Fibroblast of peridontal ligament (primary cell): ENCODE results near the gene PTPRN2.

ENCODE experiments used
- DNase-seq: peaks from one replicate; pipeline ENCODE4 v3.0.0-alpha.2; 2010; ENCODE audit errors: extremely low read depth

PTPRN2 gene

GRCh38 chr7:157834501-157835163, 753.0 kb downstream of the PTPRN2 start:
- no peak for DNase-seq

GRCh38 chr7:157832866-157833607, 754.6 kb downstream of the PTPRN2 start:
- no peak for DNase-seq

- no peak for DNase-seq
Measured at GRCh38 chr7:157832421-157832820, 755.2 kb downstream of the PTPRN2 start.

GRCh38 chr7:157832006-157832405, 755.6 kb downstream of the PTPRN2 start:
- DNase-seq: no peak

GRCh38 chr7:157831143-157831905, 756.3 kb downstream of the PTPRN2 start:
- no peak for DNase-seq

- no peak for DNase-seq
Measured at GRCh38 chr7:157830331-157830730, 757.3 kb downstream of the PTPRN2 start.

- DNase-seq: no peak
Measured at GRCh38 chr7:157829491-157829890, 758.1 kb downstream of the PTPRN2 start.

- no peak for DNase-seq
Measured at GRCh38 chr7:157828881-157829280, 758.7 kb downstream of the PTPRN2 start.

GRCh38 chr7:157828190-157828589, 759.4 kb downstream of the PTPRN2 start:
- no peak for DNase-seq

- DNase-seq: no peak
Measured at GRCh38 chr7:157827863-157828160, 759.8 kb downstream of the PTPRN2 start.

- DNase-seq: no peak
Measured at GRCh38 chr7:157827045-157827862, 760.4 kb downstream of the PTPRN2 start.

- no peak for DNase-seq
Measured at GRCh38 chr7:157826566-157826965, 761.1 kb downstream of the PTPRN2 start.

GRCh38 chr7:157825325-157825724, 762.3 kb downstream of the PTPRN2 start:
- no peak for DNase-seq

- no peak for DNase-seq
Measured at GRCh38 chr7:157824819-157825121, 762.9 kb downstream of the PTPRN2 start.

- no peak for DNase-seq
Measured at GRCh38 chr7:157824011-157824818, 763.4 kb downstream of the PTPRN2 start.

- DNase-seq: no peak
Measured at GRCh38 chr7:157822688-157823031, 765.0 kb downstream of the PTPRN2 start.

- DNase-seq: no peak
Measured at GRCh38 chr7:157821959-157822687, 765.5 kb downstream of the PTPRN2 start.

- DNase-seq: no peak
Measured at GRCh38 chr7:157820796-157821195, 766.8 kb downstream of the PTPRN2 start.

- DNase-seq: no peak
Measured at GRCh38 chr7:157819455-157819807, 768.2 kb downstream of the PTPRN2 start.

- no peak for DNase-seq
Measured at GRCh38 chr7:157818701-157819454, 768.7 kb downstream of the PTPRN2 start.
